C1 segment of cervical spinal cord (tissue), 14 donors: ENCODE results near the gene MYBPH.

Source experiments
- DNase-seq, 14 donors: peaks; one replicate each; lab custom pipeline; 2025; lab: John Stamatoyannopoulos, UW

MYBPH gene

GRCh38 chr1:203175237-203175826 is at the start of gene MYBPH:
Gene MYBPH (minus strand): TSS chr1:203175826. CDS start chr1:203175755, 71 bp downstream.
- no peak for DNase-seq

- DNase-seq: no peak
Observed at GRCh38 chr1:203225071-203225470, 49.4 kb upstream of the MYBPH start.

GRCh38 chr1:203223012-203223775 is 47.6 kb upstream of the MYBPH start:
- DNase-seq: no peak

GRCh38 chr1:203219934-203220333 is 44.3 kb upstream of the MYBPH start:
- DNase-seq: no peak

- DNase-seq: peak in 1 of 14 donors; percentile 32
Observed at GRCh38 chr1:203219171-203219570, 43.5 kb upstream of the MYBPH start.

GRCh38 chr1:203217668-203218067 is 42.0 kb upstream of the MYBPH start:
- DNase-seq: no peak

- peak in 1 of 14 donors; percentile 57 for DNase-seq
Observed at GRCh38 chr1:203217139-203217655, 41.6 kb upstream of the MYBPH start.

- peak in 10 of 14 donors; percentile 9 to 75 (median 38) for DNase-seq
Observed at GRCh38 chr1:203216274-203217138, 40.9 kb upstream of the MYBPH start.

GRCh38 chr1:203215573-203215972 is 39.9 kb upstream of the MYBPH start:
- DNase-seq: peak in 1 of 14 donors; percentile 39

- DNase-seq: peak in 1 of 14 donors; percentile 23
Observed at GRCh38 chr1:203214871-203215270, 39.2 kb upstream of the MYBPH start.

- DNase-seq: no peak
Observed at GRCh38 chr1:203213126-203213525, 37.5 kb upstream of the MYBPH start.

- no peak for DNase-seq
Observed at GRCh38 chr1:203211812-203212211, 36.2 kb upstream of the MYBPH start.

GRCh38 chr1:203210988-203211387 is 35.4 kb upstream of the MYBPH start:
- DNase-seq: no peak

GRCh38 chr1:203210350-203210749 is 34.7 kb upstream of the MYBPH start:
- DNase-seq: no peak

- no peak for DNase-seq
Observed at GRCh38 chr1:203208181-203208580, 32.6 kb upstream of the MYBPH start.

- peak in 1 of 14 donors; percentile 25 for DNase-seq
Observed at GRCh38 chr1:203207751-203208150, 32.1 kb upstream of the MYBPH start.

GRCh38 chr1:203206129-203206687 is 30.6 kb upstream of the MYBPH start:
- DNase-seq: no peak

GRCh38 chr1:203204756-203205155 is 29.1 kb upstream of the MYBPH start:
- DNase-seq: no peak

GRCh38 chr1:203202431-203203245 is 27.0 kb upstream of the MYBPH start:
- DNase-seq: peak in 1 of 14 donors; percentile 31

- DNase-seq: no peak
Observed at GRCh38 chr1:203201516-203202205, 26.0 kb upstream of the MYBPH start.
